Measurements from ENCODE around the gene ALG2. TPM values are rescaled to one million over a fixed set of nuclear protein-coding genes. Genes with fewer than 3 reads are reported as not detected.

The ALG2 gene
- polyA plus RNA-seq, 1 of the 3 experiments (the other 2 are of a cell fraction): 31.6 TPM

- no peaks in the 10 kb centered on the region for H3K9me2 ChIP-seq
- H3K36me3 ChIP-seq (replicated peaks in 1 of 2; ENCODE audit: control insufficient read depth in 1 of 2, insufficient read depth in 2 of 2, low read length in 1 of 2): no peaks in the 10 kb centered on the region
- no peak for DNase-seq
- H3K27ac ChIP-seq (ENCODE audit: low read depth in 2 of 2, low read length in 1 of 2): no peak overlapping the region
- ChIA-PET POLR2A (no interaction called here), CTCF (no interaction called here)
- H3K9ac ChIP-seq: no peak overlapping the region
- H2AFZ ChIP-seq (ENCODE audit: low read depth): no peak overlapping the region
- no peaks in the 10 kb centered on the region for H3F3A ChIP-seq (replicated peaks; ENCODE audit: insufficient read depth)
- no peak overlapping the region for H3K4me2 ChIP-seq
- H3K27me3 ChIP-seq (ENCODE audit: insufficient read depth): no peaks in the 10 kb centered on the region
- no peak overlapping the region for H3K4me3 ChIP-seq (ENCODE audit: low read depth in 2 of 2, low read length in 1 of 2)
- peaks cover 0 to 4% of the 10 kb centered on the region in 2 experiments; a peak in 1 of 4 replicates for H3K4me1 ChIP-seq (ENCODE audit: control insufficient read depth in 1 of 2, insufficient read depth in 2 of 2, low read depth in 1 of 2, low read length in 1 of 2)
- TF ChIP-seq TEAD4 (IDR thresholded peaks at IDR 0.05; ENCODE audit: borderline replicate concordance, insufficient read depth) (no peak), FOXJ3 (CRISPR knock-in tag; IDR thresholded peaks at IDR 0.05) (no peak), USF2 (IDR thresholded peaks at IDR 0.05; ENCODE audit: borderline replicate concordance, low read depth, low read length) (no peak), USF1 (IDR thresholded peaks at IDR 0.05; ENCODE audit: borderline replicate concordance, low read depth) (no peak), GABPA (IDR thresholded peaks at IDR 0.05; ENCODE audit: low read depth) (no peak), YY1 (IDR thresholded peaks at IDR 0.05; ENCODE audit: low read depth) (no peak), ELF1 (IDR thresholded peaks at IDR 0.05) (no peak), MXI1 (IDR thresholded peaks at IDR 0.05; ENCODE audit: low read depth, low read length) (no peak), JUND (IDR thresholded peaks at IDR 0.05) (no peak)
- TF ChIP-seq, protein P1, sequence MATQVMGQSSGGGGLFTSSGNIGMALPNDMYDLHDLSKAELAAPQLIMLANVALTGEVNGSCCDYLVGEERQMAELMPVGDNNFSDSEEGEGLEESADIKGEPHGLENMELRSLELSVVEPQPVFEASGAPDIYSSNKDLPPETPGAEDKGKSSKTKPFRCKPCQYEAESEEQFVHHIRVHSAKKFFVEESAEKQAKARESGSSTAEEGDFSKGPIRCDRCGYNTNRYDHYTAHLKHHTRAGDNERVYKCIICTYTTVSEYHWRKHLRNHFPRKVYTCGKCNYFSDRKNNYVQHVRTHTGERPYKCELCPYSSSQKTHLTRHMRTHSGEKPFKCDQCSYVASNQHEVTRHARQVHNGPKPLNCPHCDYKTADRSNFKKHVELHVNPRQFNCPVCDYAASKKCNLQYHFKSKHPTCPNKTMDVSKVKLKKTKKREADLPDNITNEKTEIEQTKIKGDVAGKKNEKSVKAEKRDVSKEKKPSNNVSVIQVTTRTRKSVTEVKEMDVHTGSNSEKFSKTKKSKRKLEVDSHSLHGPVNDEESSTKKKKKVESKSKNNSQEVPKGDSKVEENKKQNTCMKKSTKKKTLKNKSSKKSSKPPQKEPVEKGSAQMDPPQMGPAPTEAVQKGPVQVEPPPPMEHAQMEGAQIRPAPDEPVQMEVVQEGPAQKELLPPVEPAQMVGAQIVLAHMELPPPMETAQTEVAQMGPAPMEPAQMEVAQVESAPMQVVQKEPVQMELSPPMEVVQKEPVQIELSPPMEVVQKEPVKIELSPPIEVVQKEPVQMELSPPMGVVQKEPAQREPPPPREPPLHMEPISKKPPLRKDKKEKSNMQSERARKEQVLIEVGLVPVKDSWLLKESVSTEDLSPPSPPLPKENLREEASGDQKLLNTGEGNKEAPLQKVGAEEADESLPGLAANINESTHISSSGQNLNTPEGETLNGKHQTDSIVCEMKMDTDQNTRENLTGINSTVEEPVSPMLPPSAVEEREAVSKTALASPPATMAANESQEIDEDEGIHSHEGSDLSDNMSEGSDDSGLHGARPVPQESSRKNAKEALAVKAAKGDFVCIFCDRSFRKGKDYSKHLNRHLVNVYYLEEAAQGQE (IDR thresholded peaks at IDR 0.05; ENCODE audit: low read depth, low read length): no peak
- H3K79me2 ChIP-seq (ENCODE audit: insufficient read depth): no peaks in the 10 kb centered on the region
- H3K9me3 ChIP-seq: no peaks in the 10 kb centered on the region
- no peaks in the 10 kb centered on the region for H4K20me1 ChIP-seq (ENCODE audit: insufficient read depth)
- 63% methylated on average over 3 of the region's 3 CpGs for WGBS (ENCODE audit: low lambda C conversion rate)
These were observed 31.0 kb downstream of the ALG2 start for GRCh38 chr9:99190597-99191283.

GRCh38 chr9:99189887-99190596 lies 31.7 kb downstream of the ALG2 start:
- Histone ChIP-seq H3K9me2 (no peaks in the 10 kb centered on the region), H2AFZ (ENCODE audit: low read depth) (no peak overlapping the region), H3K9ac (no peak overlapping the region), H4K20me1 (ENCODE audit: insufficient read depth) (no peaks in the 10 kb centered on the region), H3F3A (replicated peaks; ENCODE audit: insufficient read depth) (no peaks in the 10 kb centered on the region), H3K4me1 (ENCODE audit: control insufficient read depth in 1 of 2, insufficient read depth in 2 of 2, low read depth in 1 of 2, low read length in 1 of 2) (peaks cover 0 to 8% of the 10 kb centered on the region in 2 experiments; a peak in 1 of 4 replicates), H3K27me3 (ENCODE audit: insufficient read depth) (no peaks in the 10 kb centered on the region), H3K79me2 (ENCODE audit: insufficient read depth) (no peaks in the 10 kb centered on the region), H3K4me3 (ENCODE audit: low read depth in 2 of 2, low read length in 1 of 2) (no peak overlapping the region), H3K27ac (ENCODE audit: low read depth in 2 of 2, low read length in 1 of 2) (no peak overlapping the region), H3K36me3 (replicated peaks in 1 of 2; ENCODE audit: control insufficient read depth in 1 of 2, insufficient read depth in 2 of 2, low read length in 1 of 2) (no peaks in the 10 kb centered on the region), H3K9me3 (no peaks in the 10 kb centered on the region), H3K4me2 (no peak overlapping the region)
- WGBS (ENCODE audit: low lambda C conversion rate): 68% methylated on average over 8 of the region's 8 CpGs
- no peak for DNase-seq
- CTCF ChIA-PET: no interaction called here
- POLR2A ChIA-PET: no interaction called here
- TF ChIP-seq EZH2phosphoT487 (IDR thresholded peaks at IDR 0.05; ENCODE audit: borderline replicate concordance, low read depth) (no peak), GABPA (IDR thresholded peaks at IDR 0.05; ENCODE audit: low read depth) (no peak), ELF1 (IDR thresholded peaks at IDR 0.05) (no peak), GATA2 (CRISPR knock-in tag; IDR thresholded peaks at IDR 0.05) (no peak)
- TF ChIP-seq, protein P1 (IDR thresholded peaks at IDR 0.05; ENCODE audit: low read depth, low read length): no peak
- TF ChIP-seq, protein P2, sequence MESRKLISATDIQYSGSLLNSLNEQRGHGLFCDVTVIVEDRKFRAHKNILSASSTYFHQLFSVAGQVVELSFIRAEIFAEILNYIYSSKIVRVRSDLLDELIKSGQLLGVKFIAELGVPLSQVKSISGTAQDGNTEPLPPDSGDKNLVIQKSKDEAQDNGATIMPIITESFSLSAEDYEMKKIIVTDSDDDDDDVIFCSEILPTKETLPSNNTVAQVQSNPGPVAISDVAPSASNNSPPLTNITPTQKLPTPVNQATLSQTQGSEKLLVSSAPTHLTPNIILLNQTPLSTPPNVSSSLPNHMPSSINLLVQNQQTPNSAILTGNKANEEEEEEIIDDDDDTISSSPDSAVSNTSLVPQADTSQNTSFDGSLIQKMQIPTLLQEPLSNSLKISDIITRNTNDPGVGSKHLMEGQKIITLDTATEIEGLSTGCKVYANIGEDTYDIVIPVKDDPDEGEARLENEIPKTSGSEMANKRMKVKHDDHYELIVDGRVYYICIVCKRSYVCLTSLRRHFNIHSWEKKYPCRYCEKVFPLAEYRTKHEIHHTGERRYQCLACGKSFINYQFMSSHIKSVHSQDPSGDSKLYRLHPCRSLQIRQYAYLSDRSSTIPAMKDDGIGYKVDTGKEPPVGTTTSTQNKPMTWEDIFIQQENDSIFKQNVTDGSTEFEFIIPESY (IDR thresholded peaks at IDR 0.05; ENCODE audit: borderline replicate concordance, low read depth): no peak
